ENCODE results near the gene HMGCL.

HMGCL gene

GRCh38 chr1:23809751-23810171 is 15.5 kb downstream of the HMGCL start:
- TF ChIP-seq CTCF (IDR thresholded peaks at IDR 0.05; ENCODE audit: poor library complexity, severe bottlenecking) = peak; percentile 84
- ATAC-seq (ENCODE audit: low read depth) (peak; percentile 75), DNase-seq (ENCODE audit: low spot score) (no peak)
- Histone ChIP-seq H3K36me3 (ENCODE audit: low read depth) (peaks cover 19% of the 10 kb centered on the region), H3K4me3 (ENCODE audit: severe bottlenecking) (no peak overlapping the region), H3K27ac (ENCODE audit: poor library complexity, severe bottlenecking) (no peak overlapping the region), H3K9me3 (ENCODE audit: severe bottlenecking) (no peaks in the 10 kb centered on the region), H3K27me3 (ENCODE audit: insufficient read depth, poor library complexity, severe bottlenecking) (no peaks in the 10 kb centered on the region), H3K4me1 (ENCODE audit: insufficient read depth, poor library complexity, severe bottlenecking) (no peaks in the 10 kb centered on the region)

GRCh38 chr1:23807453-23807852 is 17.8 kb downstream of the HMGCL start:
- DNase-seq (ENCODE audit: low spot score) = no peak
- TF ChIP-seq CTCF (IDR thresholded peaks at IDR 0.05; ENCODE audit: poor library complexity, severe bottlenecking) = no peak
- no peak overlapping the region for H3K27ac ChIP-seq (ENCODE audit: poor library complexity, severe bottlenecking)
- H3K9me3 ChIP-seq (ENCODE audit: severe bottlenecking) = no peaks in the 10 kb centered on the region
- H3K36me3 ChIP-seq (ENCODE audit: low read depth) = peaks cover 8% of the 10 kb centered on the region; the same call in 1 of the 2 replicates
- no peak for ATAC-seq (ENCODE audit: low read depth)
- H3K27me3 ChIP-seq (ENCODE audit: insufficient read depth, poor library complexity, severe bottlenecking) = no peaks in the 10 kb centered on the region
- no peak overlapping the region for H3K4me3 ChIP-seq (ENCODE audit: severe bottlenecking)
- H3K4me1 ChIP-seq (ENCODE audit: insufficient read depth, poor library complexity, severe bottlenecking) = no peaks in the 10 kb centered on the region

GRCh38 chr1:23806280-23806679 is 18.9 kb downstream of the HMGCL start:
- TF ChIP-seq CTCF (IDR thresholded peaks at IDR 0.05; ENCODE audit: poor library complexity, severe bottlenecking) = no peak
- Histone ChIP-seq H3K4me3 (ENCODE audit: severe bottlenecking) (no peak overlapping the region), H3K27ac (ENCODE audit: poor library complexity, severe bottlenecking) (no peak overlapping the region), H3K36me3 (ENCODE audit: low read depth) (0 out of 2 replicates have a peak, but pooled peaks cover 7% of the 10 kb centered on the region), H3K27me3 (ENCODE audit: insufficient read depth, poor library complexity, severe bottlenecking) (no peaks in the 10 kb centered on the region), H3K4me1 (ENCODE audit: insufficient read depth, poor library complexity, severe bottlenecking) (no peaks in the 10 kb centered on the region), H3K9me3 (ENCODE audit: severe bottlenecking) (no peaks in the 10 kb centered on the region)
- no peak for DNase-seq (ENCODE audit: low spot score)
- ATAC-seq (ENCODE audit: low read depth) = no peak

GRCh38 chr1:23805025-23805424 is 20.2 kb downstream of the HMGCL start:
- Histone ChIP-seq H3K27me3 (ENCODE audit: insufficient read depth, poor library complexity, severe bottlenecking) (no peaks in the 10 kb centered on the region), H3K36me3 (ENCODE audit: low read depth) (0 out of 2 replicates have a peak, but pooled peaks cover 7% of the 10 kb centered on the region), H3K27ac (ENCODE audit: poor library complexity, severe bottlenecking) (no peak overlapping the region), H3K4me3 (ENCODE audit: severe bottlenecking) (no peak overlapping the region), H3K4me1 (ENCODE audit: insufficient read depth, poor library complexity, severe bottlenecking) (no peaks in the 10 kb centered on the region), H3K9me3 (ENCODE audit: severe bottlenecking) (no peaks in the 10 kb centered on the region)
- ATAC-seq (ENCODE audit: low read depth) = no peak
- DNase-seq (ENCODE audit: low spot score) = no peak
- no peak for TF ChIP-seq CTCF (IDR thresholded peaks at IDR 0.05; ENCODE audit: poor library complexity, severe bottlenecking)

- no peak for TF ChIP-seq CTCF (IDR thresholded peaks at IDR 0.05; ENCODE audit: poor library complexity, severe bottlenecking)
- no peak overlapping the region for H3K27ac ChIP-seq (ENCODE audit: poor library complexity, severe bottlenecking)
- no peak overlapping the region for H3K4me3 ChIP-seq (ENCODE audit: severe bottlenecking)
- ATAC-seq (ENCODE audit: low read depth) = no peak
- H3K27me3 ChIP-seq (ENCODE audit: insufficient read depth, poor library complexity, severe bottlenecking) = no peaks in the 10 kb centered on the region
- no peaks in the 10 kb centered on the region for H3K4me1 ChIP-seq (ENCODE audit: insufficient read depth, poor library complexity, severe bottlenecking)
- DNase-seq (ENCODE audit: low spot score) = no peak
- H3K36me3 ChIP-seq (ENCODE audit: low read depth) = peaks cover 7% of the 10 kb centered on the region; the same call in 1 of the 2 replicates
- no peaks in the 10 kb centered on the region for H3K9me3 ChIP-seq (ENCODE audit: severe bottlenecking)
Measured at GRCh38 chr1:23804183-23804835, 20.9 kb downstream of the HMGCL start.
